GM23248 (cell line): ENCODE measurements around the gene CEP192.

Source experiments
- EZH2 ChIP-seq: fragments of 200-600 bp; sonication (generic); IDR thresholded peaks from 2 replicates; pipeline ENCODE4 v1.6.1; 2018; ENCODE audit warnings: antibody characterized with exemption, mild to moderate bottlenecking; ENCODE audit not compliant: insufficient read depth, poor library complexity, severe bottlenecking
- EZH2phosphoT487 ChIP-seq: fragments of 200-600 bp; sonication (generic); IDR thresholded peaks from 2 replicates; pipeline ENCODE4 v1.6.1; 2018; ENCODE audit warnings: antibody characterized with exemption, moderate library complexity, mild to moderate bottlenecking, low read depth; ENCODE audit not compliant: insufficient read depth

DNA sequence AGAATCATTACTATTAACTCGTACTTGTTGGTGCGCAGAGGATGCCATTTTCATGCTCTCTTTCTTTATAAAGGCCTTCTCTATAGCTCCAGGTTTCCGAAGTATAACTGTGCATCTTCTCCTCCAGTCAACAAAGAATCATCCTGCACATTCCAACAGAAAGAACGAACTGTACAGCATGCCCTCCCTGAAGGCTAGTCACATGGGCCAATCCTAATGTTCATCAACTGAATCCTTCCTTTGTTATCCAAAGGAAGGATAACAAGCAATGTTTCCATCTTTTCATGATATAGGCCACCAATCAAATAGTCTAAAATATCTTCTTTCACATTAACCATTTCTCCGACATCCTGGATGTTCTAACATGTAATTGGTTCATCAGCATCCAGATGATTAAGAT lies 160.5 kb downstream of the CEP192 start:
- TF ChIP-seq EZH2 (no peak), EZH2phosphoT487 (no peak)
